OCI-LY1 (cell line): Measurements from ENCODE around the gene ARHGEF10L.

Source experiments
- EZH2 ChIP-seq: fragments of 200-600 bp; sonication (generic), shearing (Covaris generic); IDR thresholded peaks from 2 replicates; pipeline ENCODE4 v1.8.0; 2017; ENCODE audit warnings: borderline replicate concordance, mixed run types, mild to moderate bottlenecking, antibody characterized with exemption, low read length, moderate library complexity, mixed read lengths
- TF ChIP-seq, protein P1 (sequence below): fragments of 200-600 bp; sonication (generic), shearing (Covaris generic); IDR thresholded peaks from 2 replicates; pipeline ENCODE4 v1.5.1; 2017; ENCODE audit warnings: mild to moderate bottlenecking, antibody characterized with exemption, low read length, moderate library complexity, mixed read lengths

DNA sequence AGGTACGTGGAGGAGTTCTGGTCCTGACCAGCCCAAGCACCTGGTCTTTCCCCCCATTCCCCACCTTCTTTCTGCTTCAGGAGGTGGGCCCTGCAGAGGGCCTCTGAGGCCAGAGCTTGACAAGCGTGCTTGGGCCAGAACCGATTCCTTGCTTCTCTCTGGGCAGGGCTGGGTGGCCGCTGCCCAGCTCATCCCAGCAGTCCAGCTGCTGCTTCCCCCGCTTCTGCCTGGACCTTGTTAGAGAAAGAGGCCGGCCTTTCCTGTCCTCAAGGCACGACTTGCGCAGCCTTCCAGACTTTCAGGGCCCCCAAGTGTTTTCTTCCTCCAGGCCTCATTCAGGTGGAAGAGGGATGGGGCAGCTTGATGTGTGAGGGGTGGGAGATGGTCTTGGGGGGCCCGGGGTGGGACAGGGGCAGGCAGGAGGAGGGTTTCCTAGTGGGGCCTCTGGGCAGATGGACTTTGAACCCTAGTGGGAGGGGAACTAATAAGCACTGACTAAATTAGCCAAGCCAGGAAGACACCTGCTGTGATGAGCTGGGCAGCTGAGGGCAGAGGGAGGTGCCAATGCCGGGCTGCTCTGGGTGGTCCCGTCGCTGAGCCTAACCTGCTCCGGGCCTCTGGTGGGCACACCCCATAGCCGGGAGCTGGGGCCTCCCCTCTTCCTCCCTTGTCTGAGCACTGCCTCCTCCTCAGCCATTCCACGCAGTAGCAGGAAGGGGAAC, 36.5 kb downstream of the ARHGEF10L start:
- TF ChIP-seq, protein P1, sequence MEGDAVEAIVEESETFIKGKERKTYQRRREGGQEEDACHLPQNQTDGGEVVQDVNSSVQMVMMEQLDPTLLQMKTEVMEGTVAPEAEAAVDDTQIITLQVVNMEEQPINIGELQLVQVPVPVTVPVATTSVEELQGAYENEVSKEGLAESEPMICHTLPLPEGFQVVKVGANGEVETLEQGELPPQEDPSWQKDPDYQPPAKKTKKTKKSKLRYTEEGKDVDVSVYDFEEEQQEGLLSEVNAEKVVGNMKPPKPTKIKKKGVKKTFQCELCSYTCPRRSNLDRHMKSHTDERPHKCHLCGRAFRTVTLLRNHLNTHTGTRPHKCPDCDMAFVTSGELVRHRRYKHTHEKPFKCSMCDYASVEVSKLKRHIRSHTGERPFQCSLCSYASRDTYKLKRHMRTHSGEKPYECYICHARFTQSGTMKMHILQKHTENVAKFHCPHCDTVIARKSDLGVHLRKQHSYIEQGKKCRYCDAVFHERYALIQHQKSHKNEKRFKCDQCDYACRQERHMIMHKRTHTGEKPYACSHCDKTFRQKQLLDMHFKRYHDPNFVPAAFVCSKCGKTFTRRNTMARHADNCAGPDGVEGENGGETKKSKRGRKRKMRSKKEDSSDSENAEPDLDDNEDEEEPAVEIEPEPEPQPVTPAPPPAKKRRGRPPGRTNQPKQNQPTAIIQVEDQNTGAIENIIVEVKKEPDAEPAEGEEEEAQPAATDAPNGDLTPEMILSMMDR, result no peak
- TF ChIP-seq EZH2, result no peak
